ENCODE results near the gene SIT1.
"Not testable (repeated sequence)": the region's sequence is repeated elsewhere in the genome, so short reads cannot be mapped to it uniquely, and the experiment has no call there.

The SIT1 gene

DNA sequence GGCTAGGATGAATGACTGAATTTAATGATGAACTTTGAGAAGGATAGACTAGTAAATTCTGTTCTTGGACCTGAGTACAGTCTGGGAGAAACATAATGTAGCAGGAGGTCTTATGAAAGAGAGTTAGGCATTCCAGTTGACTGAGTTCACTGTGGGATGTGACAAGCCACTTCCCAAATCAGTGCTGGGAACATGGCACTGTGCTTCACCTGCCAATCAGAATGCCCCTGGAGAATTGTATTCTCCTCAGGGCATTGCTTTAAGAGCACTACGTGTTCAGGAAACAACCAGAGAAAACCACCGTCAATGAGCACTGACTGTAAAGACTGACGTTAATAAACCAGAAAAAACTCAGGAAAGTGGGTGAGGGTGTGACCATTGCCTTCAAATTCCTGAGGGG lies 8.6 kb upstream of the SIT1 start:
- peak; percentile 31 for DNase-seq (ENCODE audit: low read depth)

DNA sequence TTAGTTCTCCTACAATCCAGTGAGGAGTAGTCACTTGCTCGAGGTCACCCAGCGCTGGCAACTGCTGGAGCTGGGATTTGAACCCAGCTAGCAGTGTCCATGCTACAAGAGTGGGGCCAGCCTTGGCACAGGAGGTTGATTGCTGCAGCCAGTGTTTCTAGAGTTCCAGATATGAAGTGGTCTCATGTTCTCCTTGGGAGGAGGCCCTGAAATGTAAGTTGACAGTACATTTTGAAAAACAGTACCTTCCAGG lies 8.2 kb upstream of the SIT1 start:
- DNase-seq (ENCODE audit: low read depth): peak; percentile 61

DNA sequence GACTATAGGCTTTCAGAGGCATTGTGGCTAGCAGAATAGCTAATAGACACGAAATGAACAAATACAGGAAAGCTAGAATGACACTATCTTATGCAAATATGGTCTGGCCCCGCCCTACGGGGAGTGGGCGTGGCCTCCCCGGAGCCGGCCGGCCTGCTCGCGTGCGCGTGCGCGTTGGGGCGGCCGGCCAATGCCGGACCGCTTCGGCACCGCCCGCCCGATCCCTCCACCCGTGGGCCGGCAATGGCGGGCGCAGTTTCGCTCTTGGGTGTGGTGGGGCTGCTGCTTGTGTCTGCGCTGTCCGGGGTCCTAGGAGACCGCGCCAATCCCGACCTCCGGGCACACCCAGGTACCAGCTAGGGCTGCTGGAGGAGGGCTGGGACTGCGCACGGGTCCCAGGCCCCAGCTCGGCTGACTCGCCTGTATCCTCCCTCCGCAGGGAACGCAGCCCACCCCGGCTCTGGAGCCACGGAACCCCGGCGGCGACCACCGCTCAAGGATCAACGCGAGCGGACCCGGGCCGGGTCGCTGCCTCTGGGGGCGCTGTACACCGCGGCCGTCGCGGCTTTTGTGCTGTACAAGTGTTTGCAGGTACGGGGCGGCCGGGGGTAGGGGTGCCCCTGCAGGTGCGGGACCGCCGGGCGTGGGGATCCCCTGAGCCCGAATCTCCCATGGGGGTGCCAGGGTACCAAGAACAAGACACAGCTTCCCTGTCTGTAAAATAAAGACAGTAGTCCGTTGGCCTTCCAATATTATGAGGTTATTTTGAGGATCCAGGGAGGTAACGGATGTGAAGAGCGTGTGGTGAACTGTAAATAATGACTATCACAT lies 7.6 kb upstream of the SIT1 start, which contains the start of gene CCDC107:
TSS of gene CCDC107 (plus strand) at position 156 of the 831 bp plus-strand sequence. CDS start at position 244, 88 bp downstream.
- peak; percentile 70 for DNase-seq (ENCODE audit: low read depth)

DNA sequence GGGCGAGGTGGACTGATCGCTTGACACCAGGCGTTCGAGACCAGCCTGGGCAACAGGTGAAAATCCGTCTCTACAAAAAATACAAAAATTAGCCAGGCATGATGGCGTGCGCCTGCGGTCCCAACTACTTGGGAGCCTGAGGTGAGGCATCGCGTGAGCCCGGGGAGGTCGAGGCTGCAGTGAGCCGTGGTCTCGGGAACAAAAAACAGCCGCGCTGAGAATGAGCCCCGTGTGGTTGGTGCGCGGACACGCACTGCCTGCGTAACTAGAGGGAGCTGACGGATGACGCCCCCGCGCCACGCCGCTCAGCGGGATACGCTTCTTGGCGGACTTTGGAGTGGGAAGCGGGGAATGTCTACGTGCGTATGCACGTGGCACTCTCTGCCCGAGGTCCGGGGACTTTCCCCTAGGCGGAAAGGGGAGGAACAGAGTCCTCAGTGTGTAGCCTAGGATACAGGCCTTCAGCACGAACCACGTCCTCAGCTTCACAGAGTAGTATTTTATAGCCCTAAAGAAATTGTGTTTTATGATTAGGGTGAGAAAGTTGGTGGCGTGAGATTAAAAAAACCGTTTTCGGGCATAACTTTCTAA lies 6.9 kb upstream of the SIT1 start, which contains the start of gene RMRP:
TSS of gene RMRP (minus strand) at position 474 of the 591 bp plus-strand sequence.
- DNase-seq (ENCODE audit: low read depth): peak; percentile 100

DNA sequence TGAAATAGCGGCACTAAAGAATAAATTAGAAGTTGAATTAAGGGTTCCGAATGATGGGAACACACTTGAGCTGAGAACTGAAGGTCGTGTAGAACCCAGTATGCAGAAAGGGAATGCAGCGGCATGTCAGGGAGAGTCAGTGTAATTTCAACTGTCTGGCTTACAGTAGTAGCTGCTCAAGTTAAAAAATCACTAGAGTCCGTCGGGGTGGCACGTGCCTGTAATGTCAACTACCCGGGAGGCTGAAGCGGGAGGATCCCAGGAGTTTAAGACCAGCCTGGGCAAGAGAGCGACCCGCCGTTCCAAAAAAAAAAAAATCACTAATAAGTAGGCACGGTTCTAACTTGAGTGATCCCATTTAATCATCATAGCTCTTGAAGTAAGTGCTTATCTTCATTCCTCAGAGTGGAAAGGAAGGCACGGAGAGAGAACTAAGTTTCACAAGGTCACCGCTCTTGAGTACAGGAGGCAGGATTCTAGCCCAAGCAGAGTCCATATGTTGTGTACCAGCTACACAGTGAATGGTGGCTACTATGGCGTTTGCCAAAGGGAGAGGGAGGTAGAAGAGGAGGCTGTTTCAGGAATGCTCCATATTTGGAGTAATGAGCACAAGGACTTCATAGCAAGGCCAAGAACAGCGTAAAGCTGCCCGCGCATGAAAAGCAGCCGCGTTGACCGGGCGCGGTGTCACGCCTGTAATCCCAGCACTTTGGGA lies 6.3 kb upstream of the SIT1 start:
- peak; percentile 38 for DNase-seq (ENCODE audit: low read depth)

DNA sequence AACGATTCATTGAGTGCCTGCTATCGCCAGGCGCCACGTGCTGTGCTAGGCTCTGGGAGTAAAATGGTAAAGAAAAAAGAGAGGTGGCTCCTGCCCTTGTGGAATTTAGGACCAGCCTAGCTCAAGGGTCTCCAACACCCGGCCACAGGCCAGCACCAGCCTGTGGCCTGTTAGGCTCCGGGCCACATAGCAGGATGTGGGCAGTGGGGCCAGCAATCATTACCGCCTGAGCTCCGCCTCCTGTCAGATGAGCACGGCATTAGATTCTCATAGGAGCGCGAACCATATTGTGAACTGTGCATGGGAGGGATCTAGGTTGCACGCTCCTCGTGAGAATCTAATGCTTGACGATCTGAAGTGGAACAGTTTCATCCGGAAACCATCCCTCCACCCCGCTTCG lies 5.6 kb upstream of the SIT1 start:
- DNase-seq (ENCODE audit: low read depth): no peak

DNA sequence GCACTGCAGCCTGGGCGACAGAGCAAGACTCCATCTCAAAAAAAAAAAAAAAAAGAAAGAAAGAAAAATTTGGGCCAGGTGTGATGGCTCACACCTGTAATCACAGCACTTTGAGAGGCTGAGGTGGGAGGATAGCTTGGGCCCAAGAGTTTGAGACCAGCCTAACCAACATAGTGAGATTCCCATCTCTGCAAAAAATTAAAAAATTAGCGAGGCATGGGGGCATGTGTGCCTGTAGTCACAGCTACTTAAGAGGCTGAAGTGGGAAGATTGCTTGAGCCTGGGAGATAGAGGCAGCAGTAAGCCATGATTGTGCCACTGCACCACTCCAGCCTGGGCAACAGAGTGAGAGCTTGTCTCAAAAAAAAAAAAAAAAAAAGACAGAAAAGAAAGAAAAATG lies 2.9 kb upstream of the SIT1 start:
- DNase-seq (ENCODE audit: low read depth): no peak

DNA sequence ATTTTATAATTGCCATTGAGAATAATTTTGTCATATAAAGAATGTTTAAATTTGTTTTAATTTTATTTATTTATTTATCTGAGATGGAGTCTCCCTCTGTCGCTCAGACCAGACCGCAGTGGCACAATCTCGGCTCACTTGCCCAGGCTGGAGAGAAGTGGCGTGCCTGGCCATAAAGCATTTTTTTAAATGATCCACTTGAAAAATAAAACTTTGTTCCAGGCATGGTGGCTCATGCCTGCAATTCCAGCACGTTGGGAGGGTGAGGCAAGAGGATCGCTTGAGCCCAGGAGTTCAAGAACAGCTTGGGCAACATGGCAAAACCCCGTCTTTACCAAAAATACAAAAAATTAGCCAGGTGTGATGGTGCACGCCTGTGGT lies 2.1 kb upstream of the SIT1 start:
- DNase-seq (ENCODE audit: low read depth): no peak

DNA sequence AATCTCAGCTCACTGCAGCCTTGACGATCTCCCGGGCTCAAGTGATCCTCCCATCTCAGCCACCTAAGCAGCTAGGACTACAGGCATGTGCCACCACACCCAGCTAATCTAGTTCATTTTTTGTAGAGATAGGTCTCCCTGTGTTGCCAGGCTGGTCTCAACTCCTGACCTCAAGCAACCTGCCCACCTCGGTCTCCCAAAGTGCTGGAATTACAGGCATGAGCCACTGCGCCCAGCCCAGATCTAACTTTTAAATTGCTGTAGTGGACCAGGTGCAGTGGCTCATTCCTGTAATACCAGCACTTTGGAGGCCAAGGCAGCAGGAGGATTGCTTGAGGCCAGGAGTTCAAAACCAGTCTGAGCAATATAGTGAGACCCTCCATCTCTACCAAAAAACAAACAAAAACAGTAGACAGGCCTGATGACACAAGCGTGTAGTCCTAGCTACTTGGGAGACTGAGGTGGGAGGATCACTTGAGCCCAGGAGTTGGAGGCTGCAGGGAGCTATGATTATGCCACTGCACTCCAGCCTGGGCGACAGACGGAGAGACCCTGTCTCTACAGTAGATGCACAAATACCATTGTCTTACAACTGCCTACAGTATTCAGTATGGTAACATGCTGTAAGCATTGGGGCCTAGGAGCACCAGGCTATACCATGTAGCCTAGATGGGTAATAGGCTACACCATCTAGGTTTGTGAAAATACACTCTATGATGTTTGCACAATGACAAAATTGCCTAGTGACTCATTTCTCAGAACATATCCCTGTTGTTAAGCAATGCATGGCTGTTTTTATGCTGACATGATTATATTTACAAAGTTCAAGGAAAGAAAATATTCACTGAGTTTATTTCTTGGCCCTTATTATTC lies 1.5 kb upstream of the SIT1 start:
- DNase-seq (ENCODE audit: low read depth): peak; percentile 79

DNA sequence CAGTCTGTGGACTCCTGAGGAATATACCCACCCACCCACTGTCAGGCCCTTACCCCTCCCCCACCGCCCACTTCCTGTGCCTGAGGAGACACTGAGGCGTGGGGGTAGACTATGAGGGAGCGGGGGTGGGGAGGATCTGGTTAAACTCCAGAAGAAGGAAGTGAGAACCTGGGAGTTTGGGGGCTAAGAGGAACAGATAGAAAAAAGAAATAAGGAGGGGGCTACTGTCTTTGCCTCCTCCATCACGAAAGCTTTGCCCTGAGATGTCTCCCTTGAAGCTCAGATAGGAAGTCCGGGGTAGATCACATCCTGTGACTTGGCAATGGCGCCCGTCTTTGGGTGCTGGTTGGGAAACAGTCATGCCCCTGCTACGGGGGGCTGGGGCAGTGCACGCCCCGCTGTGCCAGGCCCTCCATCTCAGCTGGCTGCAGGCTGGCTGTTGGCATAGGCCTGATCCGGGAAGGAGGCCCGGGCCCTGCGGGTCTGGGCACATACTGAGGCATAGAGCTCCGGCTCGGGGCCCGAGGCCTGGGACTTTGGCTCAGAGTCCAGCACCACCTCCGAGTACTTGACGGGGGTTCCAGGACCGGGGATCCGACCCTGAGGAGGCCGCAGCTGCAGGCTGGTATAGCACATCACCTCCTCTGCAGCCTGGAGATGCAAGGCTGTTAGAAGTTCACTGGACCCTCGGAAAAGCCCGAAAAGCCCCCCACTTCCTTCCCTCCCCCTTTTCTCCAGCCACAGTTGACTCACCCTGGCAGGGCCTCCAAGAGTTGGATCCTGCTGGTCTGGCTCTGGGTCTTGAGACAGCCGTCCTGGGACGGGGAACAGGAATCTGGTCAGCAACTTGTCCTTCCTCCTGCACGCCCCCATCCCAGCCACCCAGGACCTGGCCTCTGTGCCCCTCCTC lies 1.0 kb downstream of the SIT1 start:
- no peak for DNase-seq (ENCODE audit: low read depth)

DNA sequence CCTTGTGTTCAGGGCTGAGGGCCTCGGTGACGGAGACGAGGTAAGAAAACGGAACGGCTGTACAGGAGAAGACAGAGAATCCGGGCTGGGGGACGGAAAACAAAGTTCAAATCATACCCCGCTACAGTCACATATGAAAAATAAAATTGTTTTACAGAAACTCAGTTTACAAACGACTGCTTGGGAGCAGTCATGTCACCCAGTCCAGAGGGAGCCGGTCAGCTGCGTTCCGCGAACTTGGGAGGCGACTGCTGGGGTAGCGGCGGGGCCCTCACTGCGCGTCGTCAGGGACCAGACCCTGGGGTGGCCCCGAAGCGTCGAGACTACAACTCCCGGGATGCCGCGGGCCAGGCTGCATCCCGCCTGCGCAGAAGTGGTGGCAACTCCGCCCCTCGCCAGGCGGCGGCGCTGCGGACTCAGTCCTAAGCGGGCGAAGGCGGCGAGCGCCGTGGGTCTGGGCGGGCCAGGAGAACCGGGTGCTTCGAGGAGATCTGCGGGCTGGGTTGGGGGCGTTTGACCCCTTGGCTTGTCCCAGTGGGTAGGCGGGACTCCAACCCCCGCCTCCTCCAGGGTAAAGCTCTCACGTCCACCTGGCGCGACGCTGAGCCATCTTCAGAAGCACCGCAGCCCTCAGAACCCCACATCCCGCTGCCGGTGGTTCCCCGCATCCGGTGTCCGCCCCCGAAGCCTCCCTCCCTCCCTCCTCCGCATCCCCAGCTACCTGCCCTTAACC lies 4.0 kb downstream of the SIT1 start:
- peak; percentile 84 for DNase-seq (ENCODE audit: low read depth)

DNA sequence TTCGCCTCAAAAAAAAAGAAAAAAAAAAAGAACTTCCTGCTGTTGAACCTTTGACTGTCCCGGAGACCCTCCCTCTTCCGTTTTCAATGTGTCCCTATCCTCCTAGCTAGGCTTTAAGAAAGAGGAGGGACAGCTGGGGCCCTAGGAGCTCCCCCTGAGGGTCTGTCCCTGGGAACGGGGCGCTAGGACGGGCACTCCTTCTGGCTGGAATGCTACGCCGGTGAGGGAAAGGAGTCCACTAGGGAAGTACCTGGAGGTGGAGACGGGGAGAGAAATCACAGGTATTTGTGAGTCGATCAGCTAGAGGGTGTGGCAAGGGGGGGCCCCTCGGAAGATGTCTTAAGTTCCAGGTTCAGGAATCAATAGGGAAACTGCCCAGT lies 4.6 kb downstream of the SIT1 start:
- DNase-seq (ENCODE audit: low read depth): no peak

DNA sequence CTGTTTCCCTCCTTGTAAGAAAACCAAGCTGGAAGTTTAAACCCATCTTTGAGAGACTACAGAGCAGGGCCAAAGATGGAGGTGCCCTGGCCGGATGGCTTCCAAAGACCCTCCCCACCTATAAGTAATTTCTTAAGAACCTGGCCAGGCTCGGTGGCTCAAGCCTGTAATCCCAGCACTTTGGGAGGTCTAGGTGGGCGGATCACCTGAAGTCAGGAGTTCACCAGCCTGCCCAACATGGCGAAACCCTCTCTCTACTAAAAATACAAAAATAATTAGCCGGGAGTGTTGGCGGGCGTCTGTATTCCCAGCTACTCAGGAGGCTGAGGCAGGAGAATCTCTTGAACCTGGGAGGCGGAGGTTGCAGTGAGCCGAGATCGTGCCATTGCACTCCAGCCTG lies 5.0 kb downstream of the SIT1 start:
- DNase-seq (ENCODE audit: low read depth): not testable (repeated sequence)

DNA sequence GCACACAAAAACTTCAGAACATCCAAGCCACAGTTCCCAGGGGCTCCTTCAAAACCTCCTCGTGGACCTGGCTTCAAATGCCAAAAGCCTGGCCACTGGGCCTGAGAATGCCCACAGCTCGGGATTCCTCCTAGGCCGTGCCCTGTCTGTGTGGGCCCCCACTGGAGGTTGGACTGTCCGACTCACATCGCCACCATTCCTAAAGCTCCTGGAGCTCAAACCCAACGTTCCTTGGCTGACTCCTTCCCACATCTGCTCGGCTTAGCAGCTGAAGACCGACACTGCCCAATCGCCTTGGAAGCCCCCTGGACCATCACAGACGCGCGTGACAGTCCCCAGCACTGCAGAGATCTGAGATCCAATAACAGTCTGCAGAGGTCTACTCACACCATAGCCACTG lies 7.7 kb downstream of the SIT1 start:
- no peak for DNase-seq (ENCODE audit: low read depth)

DNA sequence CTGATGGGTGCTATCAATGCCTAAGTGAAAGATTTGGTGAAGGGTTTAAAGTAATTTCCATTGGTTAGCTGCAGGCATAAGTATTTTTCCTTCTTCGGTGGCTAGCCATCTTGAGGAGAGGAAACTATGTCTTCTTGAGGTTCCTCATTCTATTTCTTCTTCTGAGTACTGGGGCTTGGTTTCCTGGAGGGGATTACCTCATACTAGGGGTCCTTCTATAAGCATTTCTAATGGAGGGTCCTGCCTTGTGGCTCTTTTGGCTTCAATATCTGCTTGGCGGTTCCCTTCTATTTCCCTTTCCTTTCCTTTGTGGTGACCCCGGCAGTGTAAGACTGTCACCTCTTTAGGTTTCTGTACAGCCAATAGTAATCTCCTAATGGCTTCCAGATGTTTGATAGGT lies 9.3 kb downstream of the SIT1 start:
- DNase-seq (ENCODE audit: low read depth): not testable (repeated sequence)

DNA sequence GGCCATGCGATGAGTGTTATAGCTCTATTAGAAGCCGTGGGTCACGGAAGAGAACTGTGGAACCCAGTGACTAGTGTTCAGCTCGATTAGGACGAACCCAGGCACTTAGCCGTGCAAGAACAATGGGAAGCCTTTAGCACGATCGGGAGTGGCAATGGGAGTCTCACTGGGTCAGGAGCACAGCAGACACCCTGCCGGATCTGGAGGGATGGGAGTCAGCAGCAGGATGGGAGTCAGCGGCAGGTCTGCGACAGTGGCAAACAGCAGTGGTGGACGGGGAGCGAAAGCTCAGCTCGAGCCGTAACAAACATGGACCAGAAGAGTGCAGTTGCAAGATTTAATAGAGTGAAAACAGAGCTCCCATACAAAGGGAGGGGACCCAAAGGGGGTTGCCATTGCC lies 10.3 kb downstream of the SIT1 start:
- not testable (repeated sequence) for DNase-seq (ENCODE audit: low read depth)

DNA sequence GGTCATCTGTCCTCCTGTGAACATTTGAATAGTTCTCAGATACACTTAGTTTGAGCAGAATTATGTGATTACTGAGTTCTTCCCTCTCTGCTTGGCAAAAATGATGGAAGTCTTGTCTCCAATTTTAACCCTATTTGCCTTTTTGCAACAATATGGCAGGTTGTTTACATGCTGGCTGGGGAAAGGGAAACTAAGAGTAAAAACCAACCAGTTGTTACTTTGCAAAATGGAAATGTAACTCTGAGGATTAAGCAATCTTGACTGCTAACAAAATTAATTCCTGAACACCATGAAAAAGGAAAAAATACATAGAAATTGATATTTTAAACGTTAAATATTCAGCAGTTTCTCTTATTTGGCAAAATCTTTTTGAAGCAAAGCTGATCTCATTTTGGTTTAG lies 11.1 kb downstream of the SIT1 start:
- DNase-seq (ENCODE audit: low read depth): no peak

DNA sequence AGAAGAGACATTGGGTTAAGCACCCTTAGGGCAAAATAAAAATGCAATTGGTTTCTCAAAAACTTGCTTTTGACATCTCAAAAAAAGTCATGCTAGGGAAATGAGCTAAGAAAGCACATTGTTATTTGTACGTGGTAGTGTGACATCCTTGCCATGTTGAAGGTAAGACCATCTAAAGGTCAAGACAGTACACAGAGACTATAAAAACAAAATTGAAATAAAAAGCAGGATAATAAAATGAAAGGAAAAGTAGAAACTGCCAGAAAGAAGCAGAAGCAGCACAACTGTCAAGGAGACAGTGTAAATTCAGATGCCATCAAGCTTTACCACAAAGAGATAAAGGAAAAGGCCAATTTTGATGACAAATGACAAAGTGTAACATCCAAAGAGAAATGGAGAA lies 11.5 kb downstream of the SIT1 start:
- not testable (repeated sequence) for DNase-seq (ENCODE audit: low read depth)

DNA sequence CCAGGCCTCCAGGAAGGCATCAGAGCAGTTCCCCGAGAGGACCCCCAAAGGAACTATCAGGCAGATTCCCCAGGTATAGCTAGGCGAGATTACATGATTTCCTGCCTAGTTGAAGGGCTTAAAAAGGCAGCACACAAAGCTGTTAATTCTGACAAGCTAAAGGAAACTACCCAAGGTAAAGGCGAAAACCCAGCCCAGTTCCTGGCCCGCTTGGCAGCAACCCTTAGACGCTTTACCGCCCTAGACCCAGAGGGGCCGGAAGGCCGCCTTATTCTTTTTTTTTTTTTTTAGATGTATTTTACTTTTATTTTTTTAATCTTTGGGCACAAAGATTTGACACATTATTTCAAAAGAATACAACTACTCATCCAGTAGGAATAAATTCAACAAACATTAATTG lies 12.0 kb downstream of the SIT1 start:
- not testable (repeated sequence) for DNase-seq (ENCODE audit: low read depth)

DNA sequence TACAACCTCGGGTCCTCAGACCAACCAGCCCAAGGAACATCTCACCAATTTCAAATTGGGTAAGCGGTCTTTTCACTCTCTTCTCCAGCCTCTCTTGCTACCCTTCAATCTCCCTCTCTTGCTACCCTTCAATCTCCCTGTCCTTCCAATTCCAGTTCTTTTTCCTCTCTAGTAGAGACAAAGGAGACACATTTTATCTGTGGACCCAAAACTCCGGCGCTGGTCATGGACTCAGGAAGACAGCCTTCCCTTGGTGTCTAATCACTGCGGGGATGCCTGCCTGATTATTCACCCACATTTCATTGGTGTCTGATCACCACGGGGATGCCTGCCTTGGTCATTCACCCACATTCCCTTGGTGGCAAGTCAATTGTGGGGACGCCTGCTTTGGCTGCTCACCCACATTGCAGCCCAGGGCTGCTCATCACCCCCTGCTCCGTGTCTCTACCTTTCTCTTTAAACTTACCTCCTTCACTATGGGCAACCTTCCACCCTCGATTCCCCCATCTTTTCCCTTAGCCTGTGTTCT lies 13.2 kb downstream of the SIT1 start:
- not testable (repeated sequence) for DNase-seq (ENCODE audit: low read depth)

Data from iris pigment epithelial cell (primary cell).